GM23248 (cell line): ENCODE measurements around the gene WASHC4.
"Not testable (repeated sequence)": the region's sequence is repeated elsewhere in the genome, so short reads cannot be mapped to it uniquely, and the experiment has no call there.

ENCODE experiments used
- EZH2 ChIP-seq: fragments of 200-600 bp; sonication (generic); IDR thresholded peaks from 2 replicates; pipeline ENCODE4 v1.6.1; 2018; ENCODE audit warnings: antibody characterized with exemption, mild to moderate bottlenecking; ENCODE audit not compliant: insufficient read depth, poor library complexity, severe bottlenecking
- EZH2phosphoT487 ChIP-seq: fragments of 200-600 bp; sonication (generic); IDR thresholded peaks from 2 replicates; pipeline ENCODE4 v1.6.1; 2018; ENCODE audit warnings: antibody characterized with exemption, moderate library complexity, mild to moderate bottlenecking, low read depth; ENCODE audit not compliant: insufficient read depth

GRCh38 chr12:105095338-105095737 is 12.2 kb upstream of the WASHC4 start:
- TF ChIP-seq EZH2, EZH2phosphoT487: not testable (repeated sequence)
